WTC11 (cell line): ENCODE data around the gene HK2. TPM values are rescaled to one million over a fixed set of nuclear protein-coding genes. Genes with fewer than 3 reads are reported as not detected.

ENCODE experiments used
- ATAC-seq: fragments of 200-7000 bp; cut with Tn5 transposase; 2 replicates; pipeline ENCODE4 v1.10.0; 2021; ENCODE audit warnings: mild to moderate bottlenecking, moderate library complexity
- CTCF ChIA-PET: fragments of 300-600 bp; sonication (Branson Sonifier 250); formaldehyde crosslinking; loops from one replicate; lab custom pipeline; 2021; ENCODE audit warnings: antibody characterized with exemption; lab: Charles Lee
- POLR2A ChIA-PET: fragments of 350-600 bp; sonication (Branson Sonifier 250); formaldehyde crosslinking; loops from one replicate; lab custom pipeline; 2021; ENCODE audit warnings: antibody characterized with exemption; lab: Charles Lee
- DNase-seq: peaks from one replicate; pipeline ENCODE4 v3.0.0; 2021; ENCODE audit warnings: low spot score
- H3K27ac Mint-ChIP-seq: 2 replicates; pipeline ENCODE4 v1.8.0; 2021; ENCODE audit warnings: mixed read lengths
- H3K27me3 Mint-ChIP-seq: 2 replicates; pipeline ENCODE4 v1.8.0; 2021; ENCODE audit warnings: low read depth, mild to moderate bottlenecking, moderate library complexity, mixed read lengths
- H3K36me3 Mint-ChIP-seq: 2 replicates; pipeline ENCODE4 v1.8.0; 2021; ENCODE audit warnings: mixed read lengths
- H3K4me1 Mint-ChIP-seq: 2 replicates; pipeline ENCODE4 v1.8.0; 2022; ENCODE audit warnings: mixed read lengths
- H3K4me3 Mint-ChIP-seq: 2 replicates; pipeline ENCODE4 v1.8.0; 2021; ENCODE audit warnings: mild to moderate bottlenecking, moderate library complexity, mixed read lengths
- H3K9me3 Mint-ChIP-seq: 2 replicates; pipeline ENCODE4 v1.8.0; 2021; ENCODE audit warnings: mixed read lengths
- ARID4B ChIP-seq: sonication (generic); formaldehyde crosslinking; IDR thresholded peaks from 2 replicates; pipeline ENCODE4 v1.8.0; 2023; ENCODE audit warnings: missing genetic modification reagents, mild to moderate bottlenecking, borderline replicate concordance
- E2F1 ChIP-seq: sonication (generic); formaldehyde crosslinking; IDR thresholded peaks from 2 replicates; pipeline ENCODE4 v1.8.0; 2022; ENCODE audit warnings: mild to moderate bottlenecking, missing genetic modification reagents
- ERG ChIP-seq: fragments of 250-450 bp; sonication (Bioruptor Pico); IDR thresholded peaks from 2 replicates; pipeline ENCODE4 v1.8.0; 2021; ENCODE audit warnings: mild to moderate bottlenecking
- FOXP1 ChIP-seq: sonication (generic); formaldehyde crosslinking; IDR thresholded peaks from 2 replicates; pipeline ENCODE4 v1.8.0; 2022; ENCODE audit warnings: missing genetic modification reagents, mild to moderate bottlenecking, moderate library complexity, borderline replicate concordance
- GABPB1 ChIP-seq: sonication (generic); formaldehyde crosslinking; IDR thresholded peaks from 2 replicates; pipeline ENCODE4 v1.8.1; 2023; ENCODE audit warnings: mild to moderate bottlenecking, missing genetic modification reagents
- GRHL2 ChIP-seq: fragments of 250-450 bp; sonication (Bioruptor Pico); IDR thresholded peaks from 2 replicates; pipeline ENCODE4 v1.8.0; 2022; ENCODE audit warnings: mild to moderate bottlenecking, moderate library complexity; ENCODE audit not compliant: insufficient replicate concordance, severe bottlenecking
- GTF2I ChIP-seq: fragments of 250-450 bp; sonication (Bioruptor Pico); conservative IDR thresholded peaks from 2 replicates; pipeline ENCODE4 v1.4.0; 2021; ENCODE audit warnings: mild to moderate bottlenecking
- JUN ChIP-seq: sonication (generic); formaldehyde crosslinking; IDR thresholded peaks from 2 replicates; pipeline ENCODE4 v1.8.0; 2023; ENCODE audit warnings: mild to moderate bottlenecking, missing genetic modification reagents
- NR1H2 ChIP-seq: sonication (generic); formaldehyde crosslinking; IDR thresholded peaks from 2 replicates; pipeline ENCODE4 v1.9.0; 2021; ENCODE audit warnings: mild to moderate bottlenecking, moderate library complexity, missing genetic modification reagents
- NR2C2 ChIP-seq: sonication (generic); formaldehyde crosslinking; IDR thresholded peaks from 2 replicates; pipeline ENCODE4 v1.8.0; 2022; ENCODE audit warnings: mild to moderate bottlenecking, missing genetic modification reagents
- SMAD3 ChIP-seq: sonication (generic); formaldehyde crosslinking; IDR thresholded peaks from 2 replicates; pipeline ENCODE4 v1.8.0; 2022; ENCODE audit warnings: missing genetic modification reagents, mild to moderate bottlenecking, borderline replicate concordance
- SP1 ChIP-seq: sonication (generic); formaldehyde crosslinking; conservative IDR thresholded peaks from 2 replicates; pipeline ENCODE4 v1.8.1; 2022; ENCODE audit warnings: missing genetic modification reagents
- USF2 ChIP-seq: sonication (generic); formaldehyde crosslinking; IDR thresholded peaks from 2 replicates; pipeline ENCODE4 v1.8.1; 2023; ENCODE audit warnings: mild to moderate bottlenecking, missing genetic modification reagents, moderate library complexity
- ZNF219 ChIP-seq: sonication (generic); formaldehyde crosslinking; IDR thresholded peaks from 2 replicates; pipeline ENCODE4 v1.8.0; 2023; ENCODE audit warnings: missing genetic modification reagents, mild to moderate bottlenecking, borderline replicate concordance
- ZNF425 ChIP-seq: fragments of 250-450 bp; sonication (Bioruptor Pico); conservative IDR thresholded peaks from 2 replicates; pipeline ENCODE4 v1.9.0; 2021; ENCODE audit warnings: mild to moderate bottlenecking
- ZSCAN18 ChIP-seq: fragments of 250-450 bp; sonication (Bioruptor Pico); IDR thresholded peaks from 2 replicates; pipeline ENCODE4 v2.1.2; 2022; ENCODE audit warnings: mild to moderate bottlenecking, moderate library complexity
- total RNA-seq: library from RNA; stranded (reverse); gene quantifications from 3 replicates; pipeline ENCODE4 v1.2.3, GENCODE V29; 2021

The HK2 gene
- total RNA-seq, 1 experiment from 2014 or later, result 61.6 TPM

GRCh38 chr2:74877376-74877775 lies 43.4 kb downstream of the HK2 start:
- DNase-seq, result no peak
- POLR2A ChIA-PET, result no interaction called here
- no peak overlapping the region for H3K27ac Mint-ChIP-seq
- H3K36me3 Mint-ChIP-seq, result peaks cover 94% of the 10 kb centered on the region
- no peak for TF ChIP-seq ZSCAN18 (CRISPR knock-in tag)
- TF ChIP-seq ARID4B (CRISPR knock-in tag), result no peak
- no peak for TF ChIP-seq E2F1 (CRISPR knock-in tag)
- no peak for TF ChIP-seq ZNF425 (CRISPR knock-in tag)
- no peak for TF ChIP-seq ERG (CRISPR knock-in tag)
- TF ChIP-seq GTF2I (CRISPR knock-in tag), result no peak
- no peak for TF ChIP-seq SP1 (CRISPR knock-in tag)
- TF ChIP-seq NR1H2 (CRISPR knock-in tag), result no peak
- TF ChIP-seq, all 79 proteins: peak for 0
- Mint-ChIP-seq H3K4me3 (no peak overlapping the region), H3K27me3 (no peaks in the 10 kb centered on the region), H3K9me3 (no peaks in the 10 kb centered on the region), H3K4me1 (no peaks in the 10 kb centered on the region; the same call in 1 of the 2 replicates)
- CTCF ChIA-PET, result interaction anchor here (3.2 to 3.7 kb wide), 3 partner anchors 41 to 187 kb away, joined by 22 to 35 read pairs (median 27); no protein-coding TSS in a partner anchor
- ATAC-seq, result no peak

GRCh38 chr2:74877781-74878433 lies 44.0 kb downstream of the HK2 start:
- no peaks in the 10 kb centered on the region; the same call in 1 of the 2 replicates for H3K4me1 Mint-ChIP-seq
- ChIA-PET CTCF (interaction anchor here (3.2 to 3.7 kb wide), 3 partner anchors 42 to 187 kb away, joined by 22 to 35 read pairs (median 27); no protein-coding TSS in a partner anchor), POLR2A (no interaction called here)
- no peak overlapping the region for H3K27ac Mint-ChIP-seq
- DNase-seq, result no peak
- ATAC-seq, result no peak
- no peaks in the 10 kb centered on the region for H3K27me3 Mint-ChIP-seq
- H3K9me3 Mint-ChIP-seq, result no peaks in the 10 kb centered on the region
- H3K4me3 Mint-ChIP-seq, result no peak overlapping the region
- H3K36me3 Mint-ChIP-seq, result peaks cover 93% of the 10 kb centered on the region
- TF ChIP-seq USF2 (no peak), ZNF219 (CRISPR knock-in tag) (no peak), JUN (CRISPR knock-in tag) (no peak), FOXP1 (CRISPR knock-in tag) (no peak), SMAD3 (no peak), GRHL2 (CRISPR knock-in tag) (no peak), NR2C2 (CRISPR knock-in tag) (no peak), GABPB1 (CRISPR knock-in tag) (no peak)
